GM19324 (cell line): ENCODE measurements around the gene MAGEA9.
"Not testable (repeated sequence)": the region's sequence is repeated elsewhere in the genome, so short reads cannot be mapped to it uniquely, and the experiment has no call there.

Experiments
- ATAC-seq: cut with Tn5 transposase; IDR thresholded peaks from one replicate; pipeline ENCODE4 v1.9.1; 2021; ENCODE audit warnings: mild to moderate bottlenecking, moderate library complexity; ENCODE audit not compliant: unreplicated experiment, low FRiP score

The MAGEA9 gene

GRCh38 chrX:149781727-149782126 lies at the start of gene MAGEA9:
MAGEA9 (plus strand) TSS chrX:149781930; CDS start chrX:149786211, 4,281 bp downstream.
- ATAC-seq: not testable (repeated sequence)

- not testable (repeated sequence) for ATAC-seq
Observed at GRCh38 chrX:149742269-149742668, 39.5 kb upstream of the MAGEA9 start.

GRCh38 chrX:149746390-149747007 lies 35.2 kb upstream of the MAGEA9 start:
- ATAC-seq: not testable (repeated sequence)

- no peak for ATAC-seq
Observed at GRCh38 chrX:149757206-149758067, 24.3 kb upstream of the MAGEA9 start.

GRCh38 chrX:149758068-149758714 lies 23.5 kb upstream of the MAGEA9 start:
- ATAC-seq: no peak

GRCh38 chrX:149758715-149759078 lies 23.0 kb upstream of the MAGEA9 start:
- not testable (repeated sequence) for ATAC-seq

GRCh38 chrX:149759824-149760223 lies 21.9 kb upstream of the MAGEA9 start:
- ATAC-seq: no peak

- ATAC-seq: no peak
Observed at GRCh38 chrX:149760965-149761364, 20.8 kb upstream of the MAGEA9 start.

- not testable (repeated sequence) for ATAC-seq
Observed at GRCh38 chrX:149761858-149762674, 19.7 kb upstream of the MAGEA9 start.

- no peak for ATAC-seq
Observed at GRCh38 chrX:149762696-149763614, 18.8 kb upstream of the MAGEA9 start.

GRCh38 chrX:149770344-149770743 lies 11.4 kb upstream of the MAGEA9 start:
- ATAC-seq: not testable (repeated sequence)

- not testable (repeated sequence) for ATAC-seq
Observed at GRCh38 chrX:149773026-149773425, 8.7 kb upstream of the MAGEA9 start.

- ATAC-seq: not testable (repeated sequence)
Observed at GRCh38 chrX:149773768-149774167, 8.0 kb upstream of the MAGEA9 start, which contains the start of gene HSFX1. HSFX1 (plus strand) TSS chrX:149774068; CDS start chrX:149774682, 614 bp downstream.

GRCh38 chrX:149777999-149778398 lies 3.7 kb upstream of the MAGEA9 start:
- ATAC-seq: not testable (repeated sequence)

- peak; percentile 99 for ATAC-seq
Observed at GRCh38 chrX:149795531-149795930, 13.8 kb downstream of the MAGEA9 start.

GRCh38 chrX:149799095-149799714 lies 17.5 kb downstream of the MAGEA9 start:
- no peak for ATAC-seq

- no peak for ATAC-seq
Observed at GRCh38 chrX:149799938-149800337, 18.2 kb downstream of the MAGEA9 start.

- ATAC-seq: no peak
Observed at GRCh38 chrX:149803458-149804062, 21.8 kb downstream of the MAGEA9 start.
